MCF 10A (cell line): Measurements from ENCODE around the gene MKRN2. TPM values are rescaled to one million over a fixed set of nuclear protein-coding genes. Genes with fewer than 3 reads are reported as not detected.

Experiments
- BruUV-seq: library from RNA; stranded (reverse); fragments of 400-500 nt; replicated peaks from 2 replicates; lab custom pipeline; 2021; lab: Mats Ljungman, UMichigan
- CTCF ChIA-PET: fragments of 300-600 bp; sonication (Branson Sonifier 250); formaldehyde crosslinking; extraction: SDS; loops from one replicate; lab custom pipeline; 2021; ENCODE audit warnings: antibody characterized with exemption, inconsistent platforms; lab: Yijun Ruan, JAX
- POLR2A ChIA-PET: fragments of 300-600, 350-650 bp; sonication (Branson Sonifier 250); formaldehyde crosslinking; extraction: SDS; loops from one replicate; lab custom pipeline; 2020; ENCODE audit warnings: antibody characterized with exemption, inconsistent platforms; lab: Yijun Ruan, JAX
- DNase-seq: peaks from one replicate; pipeline ENCODE4 v3.0.0-alpha.2; 2018; ENCODE audit not compliant: unreplicated experiment
- H3K27ac Mint-ChIP-seq: one replicate; pipeline ENCODE4 v1.8.0; 2022; ENCODE audit warnings: mild to moderate bottlenecking, low read depth, mixed read lengths; ENCODE audit not compliant: unreplicated experiment
- H3K27me3 Mint-ChIP-seq: one replicate; pipeline ENCODE4 v1.8.0; 2022; ENCODE audit warnings: mixed read lengths; ENCODE audit not compliant: insufficient read depth, unreplicated experiment
- H3K36me3 Mint-ChIP-seq: one replicate; pipeline ENCODE4 v1.8.0; 2022; ENCODE audit warnings: mild to moderate bottlenecking, moderate library complexity, mixed read lengths; ENCODE audit not compliant: insufficient read depth, unreplicated experiment
- H3K4me1 Mint-ChIP-seq: one replicate; pipeline ENCODE4 v1.8.0; 2022; ENCODE audit warnings: mixed read lengths; ENCODE audit not compliant: insufficient read depth, unreplicated experiment
- H3K4me3 Mint-ChIP-seq: one replicate; pipeline ENCODE4 v1.8.0; 2022; ENCODE audit warnings: mild to moderate bottlenecking, moderate library complexity, mixed read lengths; ENCODE audit not compliant: unreplicated experiment
- H3K9me3 Mint-ChIP-seq: one replicate; pipeline ENCODE4 v1.8.0; 2022; ENCODE audit warnings: mixed read lengths; ENCODE audit not compliant: unreplicated experiment
- intact Hi-C: fragments of 100-400 bp; cut with micrococcal nuclease; formaldehyde crosslinking; loops from 2 replicates; pipeline ENCODE4 v1.14.1; 2022
- total RNA-seq: library from RNA; stranded (reverse); gene quantifications from 2 replicates; pipeline ENCODE4 v1.2.3, GENCODE V29; 2022
- TF ChIP-seq, protein P1 (sequence below): fragments of 200-600 bp; IDR thresholded peaks from one replicate; pipeline ENCODE4 v1.8.0; 2022; ENCODE audit warnings: antibody characterized with exemption, mild to moderate bottlenecking; ENCODE audit not compliant: unreplicated experiment

MKRN2 gene
- total RNA-seq, 1 experiment from 2014 or later = 25.6 TPM

GRCh38 chr3:12566976-12567375, 10.1 kb downstream of the MKRN2 start:
- H3K27ac Mint-ChIP-seq = no peak overlapping the region
- peaks cover 41% of the 10 kb centered on the region for H3K36me3 Mint-ChIP-seq
- TF ChIP-seq, protein P1, sequence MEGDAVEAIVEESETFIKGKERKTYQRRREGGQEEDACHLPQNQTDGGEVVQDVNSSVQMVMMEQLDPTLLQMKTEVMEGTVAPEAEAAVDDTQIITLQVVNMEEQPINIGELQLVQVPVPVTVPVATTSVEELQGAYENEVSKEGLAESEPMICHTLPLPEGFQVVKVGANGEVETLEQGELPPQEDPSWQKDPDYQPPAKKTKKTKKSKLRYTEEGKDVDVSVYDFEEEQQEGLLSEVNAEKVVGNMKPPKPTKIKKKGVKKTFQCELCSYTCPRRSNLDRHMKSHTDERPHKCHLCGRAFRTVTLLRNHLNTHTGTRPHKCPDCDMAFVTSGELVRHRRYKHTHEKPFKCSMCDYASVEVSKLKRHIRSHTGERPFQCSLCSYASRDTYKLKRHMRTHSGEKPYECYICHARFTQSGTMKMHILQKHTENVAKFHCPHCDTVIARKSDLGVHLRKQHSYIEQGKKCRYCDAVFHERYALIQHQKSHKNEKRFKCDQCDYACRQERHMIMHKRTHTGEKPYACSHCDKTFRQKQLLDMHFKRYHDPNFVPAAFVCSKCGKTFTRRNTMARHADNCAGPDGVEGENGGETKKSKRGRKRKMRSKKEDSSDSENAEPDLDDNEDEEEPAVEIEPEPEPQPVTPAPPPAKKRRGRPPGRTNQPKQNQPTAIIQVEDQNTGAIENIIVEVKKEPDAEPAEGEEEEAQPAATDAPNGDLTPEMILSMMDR = no peak
- H3K4me1 Mint-ChIP-seq = peaks cover 12% of the 10 kb centered on the region
- ChIA-PET POLR2A (interaction anchor here (1.3 to 2.2 kb wide), 2 partner anchors 9 to 39 kb away, joined by 3 to 9 read pairs; partner anchors contain the start of gene MKRN2), CTCF (no interaction called here)
- no peaks in the 10 kb centered on the region for H3K27me3 Mint-ChIP-seq
- DNase-seq = no peak
- no TSS peak for BruUV-seq
- intact Hi-C loops = no loop called here
- H3K4me3 Mint-ChIP-seq = no peak overlapping the region
- no peaks in the 10 kb centered on the region for H3K9me3 Mint-ChIP-seq

- no peak for DNase-seq
- TF ChIP-seq, protein P1 = no peak
- no TSS peak for BruUV-seq
- Mint-ChIP-seq H3K36me3 (peaks cover 59% of the 10 kb centered on the region), H3K4me3 (no peak overlapping the region), H3K9me3 (no peaks in the 10 kb centered on the region), H3K27me3 (no peaks in the 10 kb centered on the region), H3K27ac (no peak overlapping the region), H3K4me1 (peaks cover 6% of the 10 kb centered on the region)
- ChIA-PET POLR2A (no interaction called here), CTCF (no interaction called here)
- intact Hi-C loops = no loop called here
Observed at GRCh38 chr3:12568747-12569146, 11.9 kb downstream of the MKRN2 start.

DNA sequence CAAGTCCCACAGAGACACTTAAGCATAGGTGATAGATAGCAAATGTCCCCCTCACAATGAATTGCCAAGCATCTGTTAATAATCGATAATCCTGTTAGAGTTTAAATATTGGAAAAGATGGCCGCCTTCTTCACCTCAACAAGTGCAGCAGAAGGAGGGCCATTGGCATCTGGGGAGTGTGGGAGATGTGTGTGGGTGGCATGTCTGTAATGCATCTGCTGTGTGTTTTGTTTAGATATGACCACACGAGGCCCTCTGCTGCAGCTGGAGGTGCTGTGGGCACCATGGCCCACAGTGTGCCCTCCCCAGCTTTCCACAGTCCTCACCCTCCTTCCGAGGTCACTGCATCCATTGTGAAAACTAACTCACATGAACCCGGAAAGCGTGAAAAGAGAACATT, 12.9 kb downstream of the MKRN2 start:
- Mint-ChIP-seq H3K4me3 (no peak overlapping the region), H3K27ac (no peak overlapping the region), H3K4me1 (peaks cover under 1% of the 10 kb centered on the region), H3K36me3 (peaks cover 64% of the 10 kb centered on the region), H3K9me3 (no peaks in the 10 kb centered on the region), H3K27me3 (no peaks in the 10 kb centered on the region)
- BruUV-seq = no TSS peak
- CTCF ChIA-PET = interaction anchor here (0.7 kb wide), 1 partner anchor 8 kb away, joined by 3 read pairs; no protein-coding TSS in a partner anchor
- intact Hi-C loops = no loop called here
- TF ChIP-seq, protein P1 = no peak
- DNase-seq = no peak
- POLR2A ChIA-PET = no interaction called here

GRCh38 chr3:12571986-12572385, 15.1 kb downstream of the MKRN2 start:
- intact Hi-C loops = no loop called here
- POLR2A ChIA-PET = interaction anchor here (0.8 kb wide), 1 partner anchor 29 kb away, joined by 3 read pairs; no protein-coding TSS in a partner anchor

More at GRCh38 chr3:12571986-12572385, 15.1 kb downstream of the MKRN2 start:
- no peaks in the 10 kb centered on the region for H3K9me3 Mint-ChIP-seq
- H3K27me3 Mint-ChIP-seq = no peaks in the 10 kb centered on the region
- no TSS peak for BruUV-seq
- H3K4me1 Mint-ChIP-seq = no peaks in the 10 kb centered on the region
- TF ChIP-seq, protein P1 = no peak
- no peak overlapping the region for H3K27ac Mint-ChIP-seq
- CTCF ChIA-PET = no interaction called here
- H3K4me3 Mint-ChIP-seq = no peak overlapping the region
- H3K36me3 Mint-ChIP-seq = peaks cover 86% of the 10 kb centered on the region
- DNase-seq = no peak
